ENCODE data around the gene NUP37.
"Not testable (repeated sequence)": the region's sequence is repeated elsewhere in the genome, so short reads cannot be mapped to it uniquely, and the experiment has no call there.

The NUP37 gene

DNA sequence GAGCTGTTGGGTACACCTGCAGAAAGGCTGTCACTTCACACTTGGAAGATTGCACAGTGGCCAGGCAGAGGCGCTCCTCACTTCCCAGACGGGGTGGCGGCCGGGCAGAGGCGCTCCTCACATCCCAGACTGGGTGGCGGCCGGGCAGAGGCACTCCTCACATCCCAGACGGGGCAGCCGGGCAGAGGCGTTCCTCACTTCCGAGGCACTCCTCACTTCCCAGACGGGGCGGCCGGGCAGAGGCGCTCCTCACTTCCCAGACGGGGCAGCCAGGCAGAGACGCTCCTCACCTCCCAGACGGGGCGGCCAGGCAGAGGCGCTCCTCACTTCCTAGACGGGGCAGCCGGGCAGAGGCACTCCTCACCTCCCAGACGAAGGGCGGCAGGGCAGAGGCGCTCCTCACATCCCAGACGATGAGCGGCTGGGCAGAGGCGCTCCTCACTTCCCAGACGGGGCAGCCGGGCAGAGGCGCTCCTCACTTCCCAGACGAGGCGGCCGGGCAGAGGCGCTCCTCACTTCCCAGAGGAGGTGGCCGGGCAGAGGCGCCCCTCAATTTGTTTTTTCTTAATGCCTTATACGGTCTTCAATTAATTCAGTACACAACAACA is 30.6 kb downstream of the NUP37 start:
- DNase-seq (ENCODE audit: low read depth, low spot score): not testable (repeated sequence)

DNA sequence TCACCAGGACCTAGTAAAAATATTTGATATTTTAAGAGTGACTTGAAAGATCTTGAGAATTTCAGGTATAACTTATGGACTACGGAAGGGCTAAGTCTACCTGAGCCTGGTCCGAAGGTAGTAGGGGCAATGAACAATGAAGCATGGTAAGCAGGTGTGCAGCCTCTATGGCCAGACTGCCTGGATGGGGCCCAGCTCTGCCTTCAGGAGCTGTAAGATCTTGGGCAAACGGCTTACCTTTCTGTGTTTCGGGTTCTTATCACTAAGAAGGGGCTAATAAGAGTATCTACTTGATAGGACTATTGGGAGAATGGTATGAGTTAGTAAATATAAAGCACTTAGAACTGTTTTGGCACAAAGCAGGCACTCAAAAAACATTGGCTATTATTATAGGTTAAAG is 39.1 kb downstream of the NUP37 start:
- no peak for DNase-seq (ENCODE audit: low read depth, low spot score)

DNA sequence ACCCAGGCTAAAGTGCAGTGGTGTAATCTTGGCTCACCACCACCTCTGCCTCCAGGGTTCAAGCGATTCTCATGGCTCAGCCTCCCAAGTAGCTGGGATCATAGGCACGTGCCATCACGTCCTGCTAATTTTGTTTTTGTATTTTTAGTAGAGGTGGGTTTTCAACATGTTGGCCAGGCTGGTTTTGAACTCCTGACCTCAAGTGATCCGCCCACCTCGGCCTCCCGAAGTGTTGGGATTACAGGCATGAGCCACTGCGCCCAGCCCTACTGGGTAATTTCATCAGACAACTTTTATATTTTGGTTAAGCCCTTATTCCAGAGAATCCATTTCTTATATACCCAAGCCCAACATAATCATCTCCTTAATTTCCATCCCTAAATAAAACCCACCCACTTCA is 47.8 kb downstream of the NUP37 start:
- DNase-seq (ENCODE audit: low read depth, low spot score): not testable (repeated sequence)

DNA sequence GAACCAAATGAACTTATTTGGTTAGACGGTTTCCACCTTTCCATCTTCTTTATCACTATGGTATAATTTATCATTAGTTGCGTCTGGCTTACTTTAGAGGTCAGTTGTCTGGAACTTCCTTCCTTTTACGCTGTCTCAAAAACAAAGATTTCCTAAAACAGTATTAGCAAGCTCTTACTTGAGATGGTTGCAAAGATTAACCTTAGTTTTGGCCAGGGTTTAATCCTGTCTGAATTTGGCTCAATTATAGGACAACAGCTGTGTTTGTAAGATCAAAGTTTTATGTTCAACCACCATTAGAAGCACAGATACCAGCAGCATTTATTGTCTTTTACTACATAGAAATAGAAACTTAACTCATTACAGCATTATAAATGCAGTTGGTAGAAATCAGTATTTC is 50.2 kb downstream of the NUP37 start:
- DNase-seq (ENCODE audit: low read depth, low spot score): no peak

DNA sequence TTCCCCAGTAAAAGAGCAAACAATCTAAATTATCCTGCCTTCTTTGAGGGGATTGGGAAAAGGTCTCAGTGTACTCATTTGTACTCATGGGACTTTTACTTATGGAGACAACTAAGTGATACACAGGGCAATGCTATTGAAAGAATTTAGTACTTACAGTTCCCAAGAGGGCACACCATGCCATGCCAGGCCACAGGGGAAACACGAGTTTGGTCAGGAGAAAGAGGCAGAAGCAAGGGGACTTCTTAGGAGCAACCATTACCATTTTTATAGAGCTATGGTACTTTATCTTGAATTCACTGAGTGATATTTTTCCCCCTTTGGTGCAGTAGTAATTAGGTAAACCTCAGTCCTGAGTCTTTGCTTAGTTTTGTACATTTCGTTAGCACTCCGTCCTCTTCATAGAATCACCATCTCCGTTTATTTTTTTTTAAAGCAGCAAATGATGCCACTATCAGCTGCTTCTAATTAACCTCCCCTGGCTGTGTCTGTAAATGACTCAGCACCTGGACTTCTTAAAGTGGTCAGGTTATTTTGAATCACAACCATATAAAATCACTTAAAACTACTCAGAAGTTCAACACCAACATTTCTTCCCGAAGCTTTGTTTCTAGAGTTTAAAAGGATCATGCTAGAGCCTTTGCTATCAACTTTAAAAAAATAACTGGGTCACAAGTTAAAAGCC is 52.2 kb downstream of the NUP37 start:
- no peak for DNase-seq (ENCODE audit: low read depth, low spot score)

DNA sequence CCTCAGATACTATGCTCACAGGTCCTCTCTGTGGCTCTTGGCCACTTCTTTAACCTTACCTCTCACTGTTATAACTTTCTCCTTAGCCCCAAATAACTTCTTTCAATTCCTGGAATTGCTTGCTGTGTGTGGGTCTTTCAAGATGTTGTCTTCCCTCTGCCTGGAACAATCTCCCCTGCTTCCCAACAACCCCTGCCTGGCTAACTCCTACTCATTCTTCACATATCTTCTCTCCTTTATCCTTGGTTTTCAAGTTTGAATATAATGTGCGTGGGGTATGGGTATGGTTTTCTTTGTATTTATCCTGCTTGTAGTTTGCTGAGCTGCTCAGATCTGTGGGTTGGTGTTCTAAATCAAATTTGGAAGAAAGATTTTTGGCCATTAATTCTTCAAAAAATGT is 55.4 kb downstream of the NUP37 start:
- no peak for DNase-seq (ENCODE audit: low read depth, low spot score)

DNA sequence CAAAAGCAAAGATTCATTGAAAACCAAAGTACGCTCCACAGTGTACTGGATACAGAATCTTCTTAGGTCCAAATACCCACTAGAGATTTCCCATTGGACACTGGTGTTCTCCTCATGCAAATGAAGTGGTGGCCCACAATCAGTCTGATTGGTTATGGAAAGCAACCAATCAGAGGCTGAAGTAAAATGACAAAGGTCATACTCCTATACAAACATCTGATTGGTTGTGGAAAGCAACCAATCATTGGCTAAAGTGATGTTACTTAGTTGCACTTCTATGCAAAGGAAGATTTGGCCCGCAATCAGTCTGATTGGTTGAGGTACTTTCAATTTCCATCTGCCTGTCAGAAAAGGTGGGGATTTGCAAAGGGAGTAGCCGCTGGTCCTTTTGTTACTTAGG is 56.8 kb downstream of the NUP37 start:
- DNase-seq (ENCODE audit: low read depth, low spot score): no peak

DNA sequence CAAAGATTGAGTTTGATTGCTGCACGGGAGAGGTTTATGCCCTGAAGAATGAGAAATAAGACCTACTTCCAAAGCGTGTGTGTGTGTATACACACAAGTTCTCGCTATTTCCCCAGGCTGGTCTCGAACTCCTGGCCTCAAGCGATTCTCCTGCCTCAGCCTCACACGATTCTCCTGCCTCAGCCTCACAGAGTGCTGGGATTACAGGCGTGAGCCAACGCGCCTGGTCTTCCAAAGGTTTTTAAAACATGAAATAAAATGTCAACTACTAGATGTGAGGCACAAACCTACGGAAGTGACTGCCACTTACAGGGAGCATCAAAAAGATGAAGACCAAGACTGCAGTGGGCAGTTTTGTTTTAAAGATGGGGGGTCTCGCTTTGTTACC is 57.5 kb downstream of the NUP37 start:
- no peak for DNase-seq (ENCODE audit: low read depth, low spot score)

DNA sequence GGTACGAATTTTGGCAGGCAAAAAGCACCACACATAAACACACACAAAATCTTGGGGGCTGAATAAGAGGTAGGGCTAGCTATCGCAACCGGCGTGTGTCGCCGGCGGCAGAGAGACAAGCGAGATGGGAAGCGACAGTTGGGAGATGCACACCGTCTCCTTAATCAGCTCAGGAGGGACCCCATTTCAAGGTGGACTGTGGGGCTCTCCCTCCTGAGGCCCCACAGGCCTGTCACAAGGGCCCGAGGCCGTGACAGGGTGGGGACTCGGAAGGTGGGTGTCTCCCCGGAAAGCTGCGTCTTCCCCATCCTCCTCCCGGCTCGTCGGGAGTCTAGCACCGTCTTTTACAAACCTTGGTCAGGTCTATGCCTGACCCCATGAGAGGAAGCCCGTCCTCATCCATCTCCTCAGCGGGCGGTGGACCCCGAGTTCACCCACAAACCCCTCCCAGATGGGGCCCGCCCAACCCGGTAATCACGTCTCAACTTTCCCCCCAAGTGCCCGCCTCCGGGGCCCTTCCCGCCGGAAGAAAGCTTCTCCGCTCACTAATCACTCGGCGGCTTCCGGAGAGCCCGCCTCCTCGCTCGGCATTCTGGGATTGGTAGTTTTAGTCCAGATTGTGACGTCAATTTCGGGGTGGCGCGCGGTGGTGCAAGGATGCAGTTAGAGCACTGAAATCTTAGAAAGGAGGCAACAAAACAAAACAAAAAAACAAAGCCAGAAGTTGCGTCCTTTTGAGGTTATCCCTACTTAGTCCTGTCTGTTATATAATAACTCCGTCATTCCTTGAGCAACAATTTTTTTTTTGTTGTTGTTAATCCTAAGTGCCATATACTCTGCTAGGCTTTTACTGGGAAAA is 58.1 kb downstream of the NUP37 start, which contains the start of gene WASHC3:
TSS of gene WASHC3 (minus strand) at position 432 of the 859 bp plus-strand sequence. CDS start at position 403, 29 bp downstream.
- peak; percentile 75 for DNase-seq (ENCODE audit: low read depth, low spot score)

DNA sequence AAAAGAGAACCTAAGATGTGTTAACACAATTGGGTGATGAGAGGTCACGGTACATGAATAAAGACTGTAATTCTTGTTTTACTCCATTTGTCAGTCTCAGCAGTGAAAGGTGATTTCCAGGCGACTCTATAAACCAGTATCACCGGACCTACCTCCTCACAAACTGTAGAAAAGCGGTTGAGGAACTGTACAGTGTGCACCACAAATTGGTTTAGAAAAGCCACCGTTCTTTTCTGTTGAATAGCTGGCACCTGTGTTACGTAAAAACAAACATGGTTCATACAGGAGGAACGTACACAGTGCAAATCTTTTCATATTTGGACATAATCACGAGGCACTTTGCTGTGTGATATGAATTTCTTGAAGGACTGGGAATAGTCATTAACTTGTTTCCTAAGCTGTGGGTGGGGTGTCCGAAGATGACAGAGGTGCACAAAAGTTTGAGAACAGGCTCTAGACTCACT is 58.8 kb downstream of the NUP37 start:
- DNase-seq (ENCODE audit: low read depth, low spot score): no peak

DNA sequence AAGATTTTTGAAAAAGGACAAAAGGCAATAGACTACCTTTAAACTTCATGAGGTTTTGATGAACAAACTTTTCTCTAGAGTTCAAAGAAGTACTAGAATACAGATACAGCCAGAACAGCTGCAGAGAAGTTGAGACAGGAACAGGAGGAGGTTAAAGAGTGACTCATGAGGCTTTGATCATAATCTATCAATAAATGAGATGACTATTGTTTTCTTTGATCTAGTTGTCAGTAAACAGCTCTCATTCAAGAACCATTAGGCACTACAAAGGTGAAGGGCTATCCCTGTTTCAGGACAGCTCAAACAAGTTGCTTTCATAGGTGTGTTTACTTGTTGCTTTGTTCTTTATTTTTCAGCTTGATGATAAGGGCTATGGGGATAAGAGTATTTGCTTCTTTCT is 60.6 kb downstream of the NUP37 start:
- DNase-seq (ENCODE audit: low read depth, low spot score): no peak

DNA sequence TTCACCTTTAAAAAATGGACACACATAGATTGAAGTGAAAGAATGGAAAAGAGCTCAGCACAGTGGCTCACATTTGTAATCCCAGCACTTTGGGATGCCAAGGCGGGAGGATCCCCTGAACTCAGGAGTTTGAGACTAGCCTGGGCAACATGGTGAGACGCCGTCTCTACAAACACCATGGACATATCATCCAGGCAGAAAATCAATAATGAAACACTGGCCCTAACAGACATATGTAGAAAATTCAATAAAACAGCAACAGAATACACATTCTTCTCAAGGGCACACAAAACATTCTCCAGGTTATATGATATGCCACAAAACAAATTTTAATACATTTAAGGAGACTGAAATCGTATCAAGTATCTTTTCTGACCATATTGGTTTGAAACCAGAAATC is 65.6 kb downstream of the NUP37 start:
- DNase-seq (ENCODE audit: low read depth, low spot score): no peak

DNA sequence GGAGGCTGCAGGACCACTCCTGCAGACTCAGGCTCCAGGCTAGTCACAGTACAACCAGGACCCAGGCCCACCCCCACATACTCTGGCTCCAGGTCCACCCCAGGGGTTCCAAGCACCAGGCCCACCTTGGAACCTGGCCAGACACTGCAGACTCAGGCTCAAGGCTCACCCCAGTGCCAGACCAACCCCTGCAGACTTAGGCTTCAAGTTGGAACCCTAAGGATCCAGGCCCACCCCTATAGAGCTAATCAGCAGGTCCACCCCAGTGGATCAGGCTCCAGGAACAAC is 66.9 kb downstream of the NUP37 start:
- DNase-seq (ENCODE audit: low read depth, low spot score): no peak

DNA sequence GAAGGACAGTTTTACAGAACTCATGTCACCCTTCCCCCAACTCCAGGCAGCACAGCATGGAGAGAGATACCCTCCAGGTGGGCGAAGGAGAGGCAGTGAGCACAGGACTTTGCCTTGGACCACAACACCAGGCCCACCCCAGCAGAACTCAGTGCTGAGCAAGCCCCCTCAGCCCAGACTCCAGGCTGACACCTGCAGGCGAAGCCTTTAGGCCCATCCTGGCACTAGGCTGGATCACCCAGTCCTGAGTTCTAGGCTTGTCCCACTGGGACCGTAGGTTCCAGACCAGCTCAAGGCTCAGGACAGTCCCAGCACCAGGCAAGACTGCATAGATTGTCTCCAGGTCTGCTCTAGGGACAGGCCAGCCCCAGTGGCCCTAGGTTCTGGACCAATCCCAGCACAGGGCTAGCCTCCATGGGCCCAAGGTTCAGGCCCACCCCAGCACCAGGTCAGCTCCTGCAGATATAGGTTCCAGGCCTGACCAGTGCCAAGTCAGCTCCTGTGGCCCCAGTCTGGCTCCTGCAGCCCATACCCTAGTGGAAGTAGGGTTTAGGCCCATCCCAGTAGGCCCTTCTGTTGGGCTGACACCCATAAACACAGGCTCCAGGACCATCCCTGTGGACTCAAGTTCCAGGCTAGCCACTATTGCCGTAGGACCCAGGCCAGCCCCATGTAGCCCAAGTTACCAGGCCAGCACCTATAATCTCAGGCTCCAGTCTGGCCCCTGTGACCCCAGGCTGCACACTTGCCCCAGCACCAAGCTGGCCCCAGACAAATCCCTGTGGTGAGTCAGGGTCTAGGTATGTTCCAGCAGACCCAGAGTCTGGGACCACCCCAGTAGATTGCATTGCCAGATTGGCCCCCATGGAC is 67.5 kb downstream of the NUP37 start:
- DNase-seq (ENCODE audit: low read depth, low spot score): no peak

DNA sequence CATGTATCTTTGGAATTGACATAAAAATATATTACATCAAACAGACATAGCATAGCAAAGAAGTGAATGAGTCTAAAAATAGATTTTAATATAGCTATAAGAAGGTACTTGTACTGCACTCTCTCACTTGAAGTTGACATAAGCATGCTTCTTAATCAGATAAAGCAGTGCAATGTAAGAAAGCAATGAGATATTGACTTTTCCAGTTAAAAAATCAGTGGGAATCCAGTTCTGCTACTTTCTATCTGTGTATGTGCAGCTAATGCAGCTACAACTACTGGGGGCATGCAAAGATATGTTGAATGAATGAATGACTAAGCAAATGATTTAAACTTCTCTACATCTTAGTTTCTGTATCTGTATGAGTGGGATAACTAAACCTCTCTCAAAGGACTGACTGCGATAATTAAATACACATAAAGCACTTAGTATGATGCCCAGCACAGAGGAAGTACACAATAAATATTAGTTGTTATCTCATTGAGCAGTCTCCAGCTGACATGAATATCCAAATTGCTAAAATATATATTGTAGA is 68.4 kb downstream of the NUP37 start:
- no peak for DNase-seq (ENCODE audit: low read depth, low spot score)

DNA sequence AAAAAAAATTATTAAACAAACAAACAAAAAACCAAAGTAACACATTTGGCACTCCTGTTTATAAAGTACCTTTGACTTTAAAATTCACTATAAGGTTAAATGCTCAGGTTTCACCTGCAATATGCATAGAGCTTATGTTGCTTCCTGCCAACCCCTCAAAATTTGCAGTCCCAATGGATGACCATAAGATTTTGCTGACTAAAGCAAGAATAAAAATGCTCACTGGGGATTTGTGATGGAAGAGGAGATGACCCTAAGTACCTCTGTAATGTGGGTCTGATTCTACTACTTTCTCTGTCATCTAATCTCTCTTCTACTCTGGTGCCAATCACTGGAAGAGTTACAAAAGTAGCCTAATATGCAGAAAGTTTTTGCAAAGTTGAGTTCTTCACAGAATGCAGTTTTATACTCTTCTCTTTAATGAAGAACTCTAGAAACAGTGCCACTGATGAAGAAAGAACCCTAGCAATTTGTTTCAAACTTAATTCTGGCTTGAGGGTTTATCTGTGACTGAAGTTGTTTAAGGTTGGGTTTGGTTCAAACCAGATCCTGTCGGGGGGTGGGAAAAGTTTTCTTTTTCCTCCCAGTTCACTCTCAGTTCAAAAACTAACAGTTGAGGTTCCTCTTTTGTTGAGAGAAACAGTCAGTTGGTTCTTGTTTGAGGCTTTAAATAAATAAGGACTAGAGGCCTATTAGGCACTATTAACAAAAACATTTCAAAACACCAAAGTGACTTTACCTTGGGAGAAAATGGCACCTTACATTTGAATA is 69.1 kb downstream of the NUP37 start:
- DNase-seq (ENCODE audit: low read depth, low spot score): no peak

DNA sequence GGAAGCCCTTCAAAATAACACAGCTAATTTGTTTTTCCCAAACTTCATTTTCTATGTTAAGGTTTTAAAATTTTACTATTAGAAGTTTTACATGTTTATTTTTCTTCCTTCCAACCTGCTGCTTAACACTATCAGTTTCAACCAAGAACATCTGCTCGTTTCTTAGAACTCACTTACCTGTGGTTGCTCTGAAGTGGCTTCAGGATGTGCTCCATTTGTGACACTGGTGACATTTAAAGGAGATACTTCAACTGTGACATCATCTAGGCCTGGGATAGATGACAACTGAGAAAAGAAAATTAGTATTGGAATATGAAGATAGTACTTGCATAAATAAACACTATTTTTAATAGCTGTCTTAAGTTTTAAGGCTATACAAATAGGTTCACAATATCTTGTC is 76.0 kb downstream of the NUP37 start:
- DNase-seq (ENCODE audit: low read depth, low spot score): no peak

DNA sequence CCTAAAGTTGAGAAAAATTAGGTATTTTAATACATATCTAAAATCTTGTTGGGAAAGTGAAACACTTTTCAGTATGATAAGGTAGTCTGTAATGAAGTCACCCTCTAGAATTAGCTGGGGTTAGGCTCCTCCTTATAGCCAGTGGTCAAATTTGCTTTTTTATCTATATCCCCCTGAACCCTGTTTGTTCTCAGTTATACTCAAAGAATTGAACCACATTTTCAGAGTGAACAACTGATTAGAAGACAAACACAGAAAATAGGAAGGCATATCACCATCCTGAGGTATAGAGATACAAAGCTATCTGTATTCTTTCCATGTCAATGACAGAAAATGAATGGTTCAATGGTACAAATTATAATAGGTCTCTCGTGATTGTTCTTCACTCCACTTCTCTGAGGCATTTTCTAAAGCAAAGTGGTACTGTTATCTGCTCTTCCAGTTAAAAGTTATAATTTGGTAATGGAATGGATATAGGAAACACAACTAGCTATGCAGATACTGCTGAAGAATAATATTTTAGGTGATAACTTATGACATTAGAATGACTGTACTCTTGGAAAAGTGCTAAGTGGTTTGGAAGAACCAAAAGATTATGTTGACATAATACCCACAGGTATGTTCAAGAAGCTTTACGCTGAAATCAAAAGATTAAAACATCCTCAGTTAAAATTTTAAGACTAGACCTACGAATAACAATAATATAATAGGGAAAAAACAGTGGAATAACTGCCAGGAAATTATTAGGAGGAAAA is 85.7 kb downstream of the NUP37 start:
- DNase-seq (ENCODE audit: low read depth, low spot score): no peak

DNA sequence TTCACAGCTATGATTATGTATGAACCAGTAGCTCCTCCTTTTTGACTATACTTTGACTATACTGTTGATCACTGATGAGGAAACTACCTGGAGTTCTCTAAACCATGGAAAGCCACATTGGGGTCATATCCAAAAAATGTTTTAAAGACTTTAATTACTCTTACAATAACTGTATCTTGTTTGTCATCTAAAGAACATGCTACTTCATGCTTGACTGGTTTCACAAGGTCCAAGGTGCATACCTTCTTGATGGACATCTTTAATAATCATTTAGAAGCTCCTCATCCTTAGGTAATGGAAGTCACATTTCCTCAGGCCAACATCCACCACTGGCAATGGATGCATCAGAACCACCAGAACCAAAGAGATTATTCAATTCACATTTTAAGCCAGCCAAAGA is 88.1 kb downstream of the NUP37 start:
- no peak for DNase-seq (ENCODE audit: low read depth, low spot score)

DNA sequence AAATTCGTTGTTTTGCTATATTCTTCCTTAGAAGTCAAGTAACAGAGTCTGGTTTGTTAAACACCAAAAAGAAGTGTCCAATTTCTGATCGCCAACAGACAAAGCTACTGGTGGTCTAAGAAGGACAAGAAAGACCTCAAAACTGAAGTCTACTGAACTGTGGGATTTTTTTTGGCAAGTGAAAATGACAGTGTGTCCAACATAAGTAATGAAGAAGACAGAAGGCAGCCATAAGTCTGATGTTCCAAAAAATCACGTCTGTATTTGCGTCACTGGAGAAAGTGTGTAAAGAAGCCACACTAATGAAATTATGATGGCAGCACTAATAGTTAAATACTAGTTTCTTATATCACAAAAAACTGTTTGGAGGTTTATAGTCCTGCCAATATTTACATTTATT is 90.8 kb downstream of the NUP37 start:
- DNase-seq (ENCODE audit: low read depth, low spot score): no peak

Measured in brain pericyte (primary cell).